Neural progenitor cell (in vitro differentiated cells): Measurements from ENCODE around the gene LSM3. TPM values are rescaled to one million over a fixed set of nuclear protein-coding genes. Genes with fewer than 3 reads are reported as not detected.

ENCODE experiments used
- DNase-seq: peaks from one replicate; pipeline ENCODE4 v3.0.0-alpha.2; 2016; ENCODE audit warnings: low spot score
- H2AFZ ChIP-seq: fragments of 200-600 bp; sonication (generic); replicated peaks from 2 replicates; pipeline ENCODE4 v1.6.1; 2016; ENCODE audit warnings: antibody characterized with exemption
- H3F3A ChIP-seq: fragments of 200-600 bp; sonication (generic); 2 replicates; pipeline ENCODE4 v1.6.1; 2016; ENCODE audit warnings: antibody characterized with exemption, low read depth
- H3K27ac ChIP-seq: fragments of 200-600 bp; sonication (generic); 2 replicates; pipeline ENCODE4 v1.5.1; 2016; ENCODE audit warnings: mild to moderate bottlenecking
- H3K27me3 ChIP-seq: fragments of 200-600 bp; sonication (generic); 2 replicates; pipeline ENCODE4 v1.6.1; 2016; ENCODE audit warnings: mild to moderate bottlenecking, moderate library complexity
- H3K36me3 ChIP-seq: fragments of 200-600 bp; sonication (generic); 2 replicates; pipeline ENCODE4 v1.5.1; 2016
- H3K4me1 ChIP-seq: fragments of 200-600 bp; sonication (generic); 2 replicates; pipeline ENCODE4 v1.6.1; 2016; ENCODE audit warnings: mixed run types
- H3K4me2 ChIP-seq: fragments of 200-600 bp; sonication (generic); 2 replicates; pipeline ENCODE4 v1.6.1; 2016
- H3K4me3 ChIP-seq: fragments of 200-600 bp; sonication (generic); 2 replicates; pipeline ENCODE4 v1.5.1; 2016
- H3K79me2 ChIP-seq: fragments of 200-600 bp; sonication (generic); 2 replicates; pipeline ENCODE4 v1.6.1; 2016; ENCODE audit warnings: low read depth
- H3K9ac ChIP-seq: fragments of 200-600 bp; sonication (generic); 2 replicates; pipeline ENCODE4 v1.6.1; 2016
- H3K9me3 ChIP-seq: fragments of 200-600 bp; sonication (generic); 2 replicates; pipeline ENCODE4 v1.5.1; 2016; ENCODE audit warnings: low read depth
- H4K20me1 ChIP-seq: fragments of 200-600 bp; sonication (generic); 2 replicates; pipeline ENCODE4 v1.6.1; 2016; ENCODE audit warnings: low read depth
- H3K27ac Mint-ChIP-seq: 3 replicates; pipeline ENCODE4 v1.8.0; 2021; ENCODE audit warnings: mixed read lengths
- H3K27me3 Mint-ChIP-seq: 2 replicates; pipeline ENCODE4 v1.8.0; 2022; ENCODE audit warnings: low read depth, mild to moderate bottlenecking, inconsistent platforms, moderate library complexity, mixed read lengths; ENCODE audit not compliant: insufficient read depth
- H3K36me3 Mint-ChIP-seq: 3 replicates; pipeline ENCODE4 v1.8.0; 2021; ENCODE audit warnings: mixed read lengths
- H3K4me1 Mint-ChIP-seq: 3 replicates; pipeline ENCODE4 v1.8.0; 2021; ENCODE audit warnings: mixed read lengths
- H3K4me3 Mint-ChIP-seq: 3 replicates; pipeline ENCODE4 v1.8.0; 2021; ENCODE audit warnings: mild to moderate bottlenecking, moderate library complexity, mixed read lengths
- H3K9me3 Mint-ChIP-seq: 3 replicates; pipeline ENCODE4 v1.8.0; 2020; ENCODE audit warnings: mixed read lengths
- EZH2 ChIP-seq: fragments of 200-600 bp; sonication (generic); IDR thresholded peaks from 2 replicates; pipeline ENCODE4 v1.6.1; 2017; ENCODE audit warnings: antibody characterized with exemption, mild to moderate bottlenecking, moderate library complexity
- EZH2phosphoT487 ChIP-seq: fragments of 200-600 bp; sonication (generic); IDR thresholded peaks from 2 replicates; pipeline ENCODE4 v1.6.1; 2017; ENCODE audit warnings: antibody characterized with exemption
- total RNA-seq: library from RNA; depleted of rRNA; stranded (reverse); fragments of >200 nt; gene quantifications from 2 replicates; pipeline ENCODE4 v1.2.3, GENCODE V29; 2015; ENCODE audit warnings: low replicate concordance
- TF ChIP-seq, protein P1 (sequence below): fragments of 200-600 bp; sonication (generic); IDR thresholded peaks from 2 replicates; pipeline ENCODE4 v1.5.1; 2017; ENCODE audit warnings: antibody characterized with exemption, mild to moderate bottlenecking

Gene LSM3
- total RNA-seq, 1 donor from 2014 or later, result 36.2 TPM

DNA sequence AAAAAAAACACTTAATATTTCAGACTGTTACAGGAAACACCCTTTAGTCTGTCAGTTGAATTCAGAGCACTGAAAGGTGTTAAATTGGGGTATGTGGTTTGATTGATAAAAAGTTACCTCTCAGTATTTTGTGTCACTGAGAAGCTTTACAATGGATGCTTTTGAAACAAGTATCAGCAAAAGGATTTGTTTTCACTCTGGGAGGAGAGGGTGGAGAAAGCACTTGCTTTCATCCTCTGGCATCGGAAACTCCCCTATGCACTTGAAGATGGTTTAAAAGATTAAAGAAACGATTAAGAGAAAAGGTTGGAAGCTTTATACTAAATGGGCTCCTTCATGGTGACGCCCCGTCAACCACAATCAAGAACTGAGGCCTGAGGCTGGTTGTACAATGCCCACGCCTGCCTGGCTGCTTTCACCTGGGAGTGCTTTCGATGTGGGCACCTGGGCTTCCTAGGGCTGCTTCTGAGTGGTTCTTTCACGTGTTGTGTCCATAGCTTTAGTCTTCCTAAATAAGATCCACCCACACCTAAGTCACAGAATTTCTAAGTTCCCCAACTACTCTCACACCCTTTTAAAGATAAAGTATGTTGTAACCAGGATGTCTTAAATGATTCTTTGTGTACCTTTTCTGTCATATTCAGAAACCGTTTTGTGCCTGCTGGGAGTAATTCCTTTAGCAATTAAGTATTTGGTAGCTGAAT lies 35.9 kb upstream of the LSM3 start:
- H3K9me3 Mint-ChIP-seq, result no peaks in the 10 kb centered on the region
- no peak overlapping the region for H2AFZ ChIP-seq
- no peak overlapping the region for H3K4me3 Mint-ChIP-seq
- no peak overlapping the region for H3K4me2 ChIP-seq
- no peak for TF ChIP-seq EZH2
- TF ChIP-seq EZH2phosphoT487, result no peak
- TF ChIP-seq, protein P1, sequence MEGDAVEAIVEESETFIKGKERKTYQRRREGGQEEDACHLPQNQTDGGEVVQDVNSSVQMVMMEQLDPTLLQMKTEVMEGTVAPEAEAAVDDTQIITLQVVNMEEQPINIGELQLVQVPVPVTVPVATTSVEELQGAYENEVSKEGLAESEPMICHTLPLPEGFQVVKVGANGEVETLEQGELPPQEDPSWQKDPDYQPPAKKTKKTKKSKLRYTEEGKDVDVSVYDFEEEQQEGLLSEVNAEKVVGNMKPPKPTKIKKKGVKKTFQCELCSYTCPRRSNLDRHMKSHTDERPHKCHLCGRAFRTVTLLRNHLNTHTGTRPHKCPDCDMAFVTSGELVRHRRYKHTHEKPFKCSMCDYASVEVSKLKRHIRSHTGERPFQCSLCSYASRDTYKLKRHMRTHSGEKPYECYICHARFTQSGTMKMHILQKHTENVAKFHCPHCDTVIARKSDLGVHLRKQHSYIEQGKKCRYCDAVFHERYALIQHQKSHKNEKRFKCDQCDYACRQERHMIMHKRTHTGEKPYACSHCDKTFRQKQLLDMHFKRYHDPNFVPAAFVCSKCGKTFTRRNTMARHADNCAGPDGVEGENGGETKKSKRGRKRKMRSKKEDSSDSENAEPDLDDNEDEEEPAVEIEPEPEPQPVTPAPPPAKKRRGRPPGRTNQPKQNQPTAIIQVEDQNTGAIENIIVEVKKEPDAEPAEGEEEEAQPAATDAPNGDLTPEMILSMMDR, result no peak
- no peak overlapping the region for H3K27ac Mint-ChIP-seq
- H3K9ac ChIP-seq, result no peak overlapping the region
- H3K36me3 Mint-ChIP-seq, result peaks cover 24% of the 10 kb centered on the region
- no peaks in the 10 kb centered on the region for H3K4me1 ChIP-seq
- H3K27me3 ChIP-seq, result no peaks in the 10 kb centered on the region
- H3K9me3 ChIP-seq, result no peaks in the 10 kb centered on the region
- H3F3A ChIP-seq, result no peaks in the 10 kb centered on the region
- H3K36me3 ChIP-seq, result no peaks in the 10 kb centered on the region
- no peaks in the 10 kb centered on the region for H4K20me1 ChIP-seq
- H3K4me3 ChIP-seq, result no peak overlapping the region
- no peak for DNase-seq
- H3K27ac ChIP-seq, result no peak overlapping the region
- H3K27me3 Mint-ChIP-seq, result peaks cover 2% of the 10 kb centered on the region
- no peaks in the 10 kb centered on the region for H3K79me2 ChIP-seq
- peaks cover 21% of the 10 kb centered on the region for H3K4me1 Mint-ChIP-seq

- no peaks in the 10 kb centered on the region for H4K20me1 ChIP-seq
- H3K4me1 ChIP-seq, result no peaks in the 10 kb centered on the region
- H3K9me3 ChIP-seq, result no peaks in the 10 kb centered on the region
- H3K79me2 ChIP-seq, result no peaks in the 10 kb centered on the region
- no peak for DNase-seq
- TF ChIP-seq EZH2phosphoT487 (no peak), EZH2 (no peak)
- TF ChIP-seq, protein P1, result no peak
- no peaks in the 10 kb centered on the region for H3F3A ChIP-seq
- peak overlapping the region; percentile 97 for H3K27ac Mint-ChIP-seq
- H3K27me3 ChIP-seq, result no peaks in the 10 kb centered on the region
- no peaks in the 10 kb centered on the region for H3K9me3 Mint-ChIP-seq
- no peak overlapping the region for H3K4me3 ChIP-seq
- H3K36me3 ChIP-seq, result no peaks in the 10 kb centered on the region
- H3K27ac ChIP-seq, result no peak overlapping the region
- no peak overlapping the region for H3K9ac ChIP-seq
- peaks cover 21% of the 10 kb centered on the region for H3K4me1 Mint-ChIP-seq
- H3K4me2 ChIP-seq, result no peak overlapping the region
- H3K27me3 Mint-ChIP-seq, result peaks cover 2% of the 10 kb centered on the region
- no peak overlapping the region for H2AFZ ChIP-seq
- H3K36me3 Mint-ChIP-seq, result peaks cover 27% of the 10 kb centered on the region
- no peak overlapping the region for H3K4me3 Mint-ChIP-seq
Measured at GRCh38 chr3:14143271-14144225, 35.1 kb upstream of the LSM3 start.

GRCh38 chr3:14144423-14145075 lies 34.1 kb upstream of the LSM3 start:
- peak overlapping the region; percentile 57 for H3K4me3 Mint-ChIP-seq
- DNase-seq, result no peak
- no peak overlapping the region for H3K4me3 ChIP-seq

More at GRCh38 chr3:14144423-14145075, 34.1 kb upstream of the LSM3 start:
- H3K4me1 ChIP-seq, result no peaks in the 10 kb centered on the region
- TF ChIP-seq EZH2phosphoT487 (no peak), EZH2 (no peak)
- TF ChIP-seq, protein P1, result no peak
- peaks cover 2% of the 10 kb centered on the region for H3K27me3 Mint-ChIP-seq
- no peaks in the 10 kb centered on the region for H3K9me3 Mint-ChIP-seq
- H3K27ac Mint-ChIP-seq, result peak overlapping the region; percentile 99
- peaks cover 25% of the 10 kb centered on the region for H3K36me3 Mint-ChIP-seq
- no peaks in the 10 kb centered on the region for H3K36me3 ChIP-seq
- H3F3A ChIP-seq, result no peaks in the 10 kb centered on the region
- H3K9me3 ChIP-seq, result no peaks in the 10 kb centered on the region
- H3K4me1 Mint-ChIP-seq, result peaks cover 21% of the 10 kb centered on the region
- no peak overlapping the region for H3K9ac ChIP-seq
- no peak overlapping the region for H3K4me2 ChIP-seq
- no peak overlapping the region for H3K27ac ChIP-seq
- H4K20me1 ChIP-seq, result no peaks in the 10 kb centered on the region
- H3K79me2 ChIP-seq, result no peaks in the 10 kb centered on the region
- no peaks in the 10 kb centered on the region for H3K27me3 ChIP-seq
- H2AFZ ChIP-seq, result no peak overlapping the region
